ENCODE measurements around the gene ECI1.

- no peak for TF ChIP-seq CTCF (IDR thresholded peaks at IDR 0.05 in 2 of 3, conservative IDR thresholded peaks at IDR 0.05 in 1 of 3; ENCODE audit: borderline replicate concordance in 1 of 3, insufficient read depth in 1 of 3, low read depth in 2 of 3, low read length in 2 of 3)
- no peak for TF ChIP-seq ELF1 (IDR thresholded peaks at IDR 0.05; ENCODE audit: borderline replicate concordance, low read depth)
- no peak for TF ChIP-seq EZH2 (IDR thresholded peaks at IDR 0.05)
Measured at GRCh38 chr16:2299121-2299914, 47.9 kb upstream of the ECI1 start.

All from HCT116 (cell line).